SK-N-SH (cell line): ENCODE data around the gene KRT14. TPM values are rescaled to one million over a fixed set of nuclear protein-coding genes. Genes with fewer than 3 reads are reported as not detected.

Experiments
- CTCF ChIA-PET: fragments of 300-600, 350-600 bp; formaldehyde crosslinking; extraction: SDS; loops from one replicate; lab custom pipeline; 2021; lab: Yijun Ruan, JAX
- POLR2A ChIA-PET: fragments of 350-600 bp; sonication (Branson Sonifier 250); formaldehyde crosslinking; extraction: SDS; loops from one replicate; lab custom pipeline; 2020; ENCODE audit warnings: antibody characterized with exemption, inconsistent platforms; lab: Yijun Ruan, JAX
- DNase-seq: peaks from one replicate; pipeline ENCODE4 v3.0.0; 2012
- H2AFZ ChIP-seq: fragments of 200-600 bp; sonication (generic); 2 replicates; pipeline ENCODE4 v1.8.1; 2016; ENCODE audit warnings: antibody characterized with exemption, mild to moderate bottlenecking, low read depth
- H3F3A ChIP-seq: fragments of 200-600 bp; sonication (generic); replicated peaks from 2 replicates; pipeline ENCODE3; 2016; ENCODE audit warnings: antibody characterized with exemption, mild to moderate bottlenecking; ENCODE audit not compliant: insufficient read depth
- H3K27ac ChIP-seq, 2 experiments: fragments of 200-500 bp in 1 of 2; fragments of 200-600 bp in 1 of 2; sonication (Bioruptor generic) in 1 of 2; sonication (generic), shearing (Covaris generic) in 1 of 2; 2 replicates each; pipeline versions ENCODE4 v1.5.1 to v1.6.1; 2014 to 2016; ENCODE audit warnings: low read depth in 2 of 2, inconsistent platforms in 1 of 2, low read length in 1 of 2, mild to moderate bottlenecking in 1 of 2, mixed read lengths in 1 of 2
- H3K27me3 ChIP-seq: fragments of 200-600 bp; sonication (generic), shearing (Covaris generic); 2 replicates; pipeline ENCODE4 v1.6.1; 2016; ENCODE audit warnings: mixed run types; ENCODE audit not compliant: insufficient read depth
- H3K36me3 ChIP-seq, 2 experiments: fragments of 200-500 bp in 1 of 2; fragments of 200-600 bp in 1 of 2; sonication (Bioruptor generic) in 1 of 2; sonication (generic) in 1 of 2; replicated peaks in 1 of 2; 2 replicates each; pipeline versions ENCODE3 to v1.5.1; 2014 to 2016; ENCODE audit warnings: low read length in 1 of 2, mild to moderate bottlenecking in 1 of 2; ENCODE audit not compliant: insufficient read depth in 2 of 2, control insufficient read depth in 1 of 2
- H3K4me1 ChIP-seq, 2 experiments: fragments of 200-500 bp in 1 of 2; fragments of 200-600 bp in 1 of 2; sonication (Bioruptor generic) in 1 of 2; sonication (generic), shearing (Covaris generic) in 1 of 2; 2 replicates each; pipeline versions ENCODE4 v1.5.1 to v1.6.1; 2014 to 2016; ENCODE audit warnings: low read depth in 1 of 2, low read length in 1 of 2, mixed run types in 1 of 2; ENCODE audit not compliant: insufficient read depth in 2 of 2, control insufficient read depth in 1 of 2
- H3K4me2 ChIP-seq: fragments of 200-600 bp; sonication (generic), shearing (Covaris generic); 2 replicates; pipeline ENCODE4 v1.6.1; 2017; ENCODE audit warnings: mixed run types
- H3K4me3 ChIP-seq, 2 experiments: fragments of 200-500 bp in 1 of 2; fragments of 200-600 bp in 1 of 2; sonication (Bioruptor generic) in 1 of 2; sonication (generic), shearing (Covaris generic) in 1 of 2; 2 replicates each; pipeline versions ENCODE4 v1.5.1 to v1.8.1; 2014 to 2016; ENCODE audit warnings: low read depth in 2 of 2, inconsistent platforms in 1 of 2, low read length in 1 of 2, mild to moderate bottlenecking in 1 of 2, mixed read lengths in 1 of 2, moderate library complexity in 1 of 2
- H3K79me2 ChIP-seq: fragments of 200-600 bp; sonication (generic); 2 replicates; pipeline ENCODE4 v1.8.1; 2017; ENCODE audit warnings: mild to moderate bottlenecking; ENCODE audit not compliant: insufficient read depth
- H3K9ac ChIP-seq: fragments of 200-600 bp; sonication (generic); 2 replicates; pipeline ENCODE4 v1.6.1; 2017; ENCODE audit warnings: mixed run types
- H3K9me2 ChIP-seq: fragments of 200-600 bp; sonication (generic); 2 replicates; pipeline ENCODE4 v1.6.1; 2017; ENCODE audit warnings: mixed run types
- H3K9me3 ChIP-seq: fragments of 200-600 bp; sonication (generic); 2 replicates; pipeline ENCODE4 v1.6.1; 2017; ENCODE audit warnings: mixed run types, mild to moderate bottlenecking, moderate library complexity
- H4K20me1 ChIP-seq: fragments of 200-600 bp; sonication (generic); 2 replicates; pipeline ENCODE4 v1.6.1; 2017; ENCODE audit warnings: mild to moderate bottlenecking, mixed run types; ENCODE audit not compliant: insufficient read depth
- FOXJ3 ChIP-seq: sonication (generic); formaldehyde crosslinking; IDR thresholded peaks from 2 replicates; pipeline ENCODE4 v1.5.1; 2020; ENCODE audit warnings: mild to moderate bottlenecking, missing genetic modification reagents
- FOXM1 ChIP-seq: IDR thresholded peaks from 2 replicates; pipeline ENCODE4 v1.4.0; 2012; ENCODE audit warnings: low read depth, mild to moderate bottlenecking
- GATA2 ChIP-seq: sonication (generic); formaldehyde crosslinking; IDR thresholded peaks from 2 replicates; pipeline ENCODE4 v1.5.0; 2020; ENCODE audit warnings: mild to moderate bottlenecking, missing genetic modification reagents
- IRF3 ChIP-seq: fragments of 150-350 bp; IDR thresholded peaks from 2 replicates; pipeline ENCODE4 v1.6.1; 2016; ENCODE audit warnings: mild to moderate bottlenecking, low read depth, low read length
- JUND ChIP-seq: IDR thresholded peaks from 2 replicates; pipeline ENCODE4 v1.4.0; 2012
- MAX ChIP-seq: IDR thresholded peaks from 2 replicates; pipeline ENCODE4 v1.4.0; 2012; ENCODE audit warnings: low read depth
- PBX3 ChIP-seq: IDR thresholded peaks from 2 replicates; pipeline ENCODE4; 2012
- POLR2AphosphoS5 ChIP-seq: IDR thresholded peaks from 2 replicates; pipeline ENCODE4 v1.6.1; 2012; ENCODE audit warnings: low read depth, low read length
- RCOR1 ChIP-seq: fragments of 150-350 bp; IDR thresholded peaks from 2 replicates; pipeline ENCODE4 v1.6.1; 2017; ENCODE audit warnings: antibody characterized with exemption, low read length
- SIN3A ChIP-seq: IDR thresholded peaks from 2 replicates; pipeline ENCODE4 v1.6.1; 2012; ENCODE audit warnings: low read depth, mild to moderate bottlenecking, low read length, moderate library complexity, borderline replicate concordance
- SMC3 ChIP-seq: IDR thresholded peaks from 2 replicates; pipeline ENCODE4 v1.6.1; 2012; ENCODE audit warnings: low read depth, low read length, improper control_type of control experiment
- TAF1 ChIP-seq: IDR thresholded peaks from 2 replicates; pipeline ENCODE4 v1.6.1; 2012; ENCODE audit warnings: low read depth, mild to moderate bottlenecking, low read length, moderate library complexity, borderline replicate concordance
- TEAD4 ChIP-seq: IDR thresholded peaks from 2 replicates; pipeline ENCODE4 v1.4.0; 2012; ENCODE audit warnings: mild to moderate bottlenecking, borderline replicate concordance; ENCODE audit not compliant: insufficient read depth
- USF2 ChIP-seq: fragments of 150-350 bp; IDR thresholded peaks from 2 replicates; pipeline ENCODE4 v1.6.1; 2017; ENCODE audit warnings: antibody characterized with exemption, low read length, low read depth, borderline replicate concordance
- WGBS: methylation state at CpG from one replicate; pipeline ENCODE4 v1.1.6; 2017; ENCODE audit warnings: low lambda C conversion rate; 5-methylcytosine and 5-hydroxymethylcytosine counted together
- polyA plus RNA-seq, 3 experiments: library from polyadenylated mRNA; depleted of rRNA; stranded (reverse); fragments of >200 nt; gene quantifications; 2 replicates each; pipeline ENCODE4 v1.2.3, GENCODE V29; 2012

Gene KRT14
- polyA plus RNA-seq, 1 of the 3 experiments (the other 2 are of a cell fraction): not detected

GRCh38 chr17:41555105-41555887 lies 31.4 kb downstream of the KRT14 start:
- Histone ChIP-seq H3K9ac (no peak overlapping the region), H3K9me2 (no peaks in the 10 kb centered on the region), H3K4me2 (no peak overlapping the region), H2AFZ (no peak overlapping the region), H3K27ac (no peak overlapping the region)
- POLR2A ChIA-PET: no interaction called here
- CTCF ChIA-PET: interaction anchor here (1.7 to 25.5 kb wide), 4 partner anchors 10 to 109 kb away, joined by 4 to 646 read pairs (median 274); no protein-coding TSS in a partner anchor
- DNase-seq: no peak
- TF ChIP-seq PBX3: no peak
- no peak for TF ChIP-seq RCOR1
- TF ChIP-seq GATA2 (CRISPR knock-in tag): no peak
- no peak for TF ChIP-seq MAX
- TF ChIP-seq IRF3: no peak
- no peak for TF ChIP-seq TEAD4
- no peak for TF ChIP-seq FOXJ3
- no peak for TF ChIP-seq JUND
- TF ChIP-seq USF2: no peak
- TF ChIP-seq SIN3A: no peak
- no peak for TF ChIP-seq SMC3
- no peak for TF ChIP-seq POLR2AphosphoS5
- TF ChIP-seq FOXM1: no peak
- TF ChIP-seq TAF1: no peak
- TF ChIP-seq, all 33 proteins: peak for 0
- Histone ChIP-seq H3K9me3 (no peaks in the 10 kb centered on the region), H4K20me1 (no peaks in the 10 kb centered on the region), H3F3A (peaks cover 4% of the 10 kb centered on the region), H3K27me3 (peaks cover 23% of the 10 kb centered on the region; the same call in 1 of the 2 replicates), H3K4me1 (no peaks in the 10 kb centered on the region; a peak in 1 of 4 replicates), H3K79me2 (no peaks in the 10 kb centered on the region), H3K4me3 (no peak overlapping the region), H3K36me3 (no peaks in the 10 kb centered on the region)
- 31% methylated on average over 5 of the region's 5 CpGs for WGBS
